Activated naive CD8-positive, alpha-beta T cell treated with anti-CD3 and anti-CD28 coated beads, Interleukin-2, amount 50 U/mL, for 16 hours (primary cell): ENCODE data around the gene PTPRD.

Experiments
- DNase-seq: peaks from one replicate; pipeline ENCODE4 v3.0.0-alpha.2; 2020; ENCODE audit warnings: low read depth, low spot score

PTPRD gene

GRCh38 chr9:10054456-10054855, 558.3 kb downstream of the PTPRD start:
- DNase-seq = no peak

DNA sequence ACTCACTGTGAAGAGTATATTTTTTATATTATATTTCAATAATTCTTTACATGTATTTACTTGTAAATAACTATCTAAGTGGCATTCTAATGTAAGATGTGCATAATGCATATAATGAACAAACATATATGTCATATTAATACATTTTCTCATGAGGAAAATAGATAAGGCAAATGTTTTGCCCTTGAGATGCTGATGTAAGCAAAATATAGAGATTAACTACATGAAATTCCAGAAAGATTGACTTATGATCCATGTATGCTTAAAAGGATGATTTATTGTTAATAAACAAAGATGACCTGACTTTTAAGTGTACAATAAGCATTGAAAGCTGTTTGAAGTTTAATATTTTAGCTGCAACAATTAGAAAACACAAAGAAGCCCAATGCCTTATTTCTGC, 559.9 kb downstream of the PTPRD start:
- DNase-seq = no peak

DNA sequence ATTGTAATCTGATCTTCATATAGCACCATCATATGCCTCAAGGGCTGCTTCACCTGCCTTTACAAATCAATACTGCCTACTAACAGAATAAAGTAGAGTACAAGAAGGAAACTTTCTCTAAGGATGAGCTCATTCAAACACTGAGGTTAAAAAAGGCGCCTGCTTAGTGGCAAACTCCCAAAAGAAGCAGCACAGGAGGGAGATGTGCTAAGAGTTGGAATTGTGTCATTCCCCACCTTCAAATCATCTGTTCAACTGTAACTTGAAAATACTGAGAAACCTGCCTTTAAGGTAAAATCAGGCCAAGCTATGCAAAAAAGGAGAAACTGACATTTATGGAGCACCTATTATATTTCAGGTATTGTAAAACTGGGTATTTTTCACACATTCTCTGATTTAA, 560.6 kb downstream of the PTPRD start:
- DNase-seq = no peak

DNA sequence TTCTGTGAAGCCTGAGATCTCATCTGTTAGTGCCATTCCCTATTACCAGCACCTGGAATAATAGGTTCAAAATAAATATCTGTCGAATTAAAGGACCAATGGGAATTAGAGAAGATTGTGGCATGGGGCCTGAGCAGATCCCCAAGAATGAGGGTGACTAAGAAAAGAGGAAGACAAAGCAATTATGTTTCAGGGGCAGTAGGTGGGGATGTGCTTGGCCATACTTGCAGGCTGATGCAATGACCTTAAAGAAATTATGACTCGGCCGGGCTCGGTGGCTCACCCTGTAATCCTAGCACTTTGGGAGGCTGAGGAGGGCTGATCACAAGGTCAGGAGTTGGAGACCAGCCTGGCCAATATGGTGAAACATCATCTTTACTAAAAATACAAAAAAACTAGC, 562.8 kb downstream of the PTPRD start:
- no peak for DNase-seq

- DNase-seq = no peak
These were observed 563.8 kb downstream of the PTPRD start for GRCh38 chr9:10048994-10049393.

DNA sequence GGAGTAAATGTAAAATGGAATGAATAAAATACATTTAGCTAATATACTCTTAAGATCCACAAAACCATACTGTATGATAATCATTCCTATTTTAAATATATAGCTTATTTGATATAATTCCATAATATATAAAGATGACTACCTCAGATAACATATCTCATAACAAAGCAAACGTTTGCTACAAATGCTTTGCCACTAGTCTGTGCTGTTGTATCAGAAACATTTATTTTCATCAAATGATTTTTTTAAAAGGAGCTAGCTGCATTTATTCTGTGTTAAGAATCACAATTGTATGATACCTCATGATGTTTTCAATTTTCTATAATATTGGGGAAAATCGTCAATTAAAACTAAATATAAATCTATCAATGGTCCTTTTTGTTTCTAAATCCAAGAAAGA, 567.2 kb downstream of the PTPRD start:
- DNase-seq = no peak

DNA sequence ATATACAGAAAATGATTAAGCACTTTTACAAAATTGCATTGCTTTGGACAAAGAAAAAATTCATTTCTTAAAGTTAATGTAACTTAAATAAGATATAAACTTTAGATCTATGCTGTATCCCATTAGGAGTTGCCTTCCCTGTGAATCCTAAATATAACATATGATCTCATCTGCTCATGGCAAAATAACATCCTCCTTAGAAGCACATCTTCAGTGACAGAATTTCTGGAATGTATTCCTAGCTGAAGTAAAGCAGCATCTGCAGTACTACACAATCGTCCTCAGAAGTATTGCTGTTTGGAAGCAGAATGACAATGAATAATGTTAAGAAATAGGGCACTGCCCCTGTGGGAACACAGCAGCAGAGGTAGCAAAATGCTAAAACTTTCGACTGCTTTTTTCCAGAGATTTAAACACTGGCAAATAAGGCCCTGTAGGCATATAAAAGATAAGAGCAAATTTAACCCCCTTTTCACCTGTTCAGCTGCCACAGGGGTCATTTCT, 571.0 kb downstream of the PTPRD start:
- no peak for DNase-seq

DNA sequence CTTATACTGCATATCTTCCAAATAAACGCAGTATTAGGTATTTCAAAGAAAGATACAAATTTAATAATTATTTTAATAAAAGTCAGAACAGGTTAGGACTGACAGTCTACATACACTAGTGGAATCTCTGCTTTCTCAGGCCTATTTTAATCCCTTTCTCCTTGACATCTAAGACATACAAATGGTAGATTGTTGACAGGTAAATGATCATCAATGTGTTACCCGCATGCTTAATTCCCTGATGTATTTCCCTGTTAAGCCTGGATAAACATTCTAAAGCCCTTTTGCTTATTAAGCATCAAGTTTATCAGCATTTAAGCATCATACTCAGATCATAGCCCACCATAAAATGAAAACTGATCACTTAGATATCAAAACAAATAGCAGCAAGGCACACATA, 576.7 kb downstream of the PTPRD start:
- no peak for DNase-seq

DNA sequence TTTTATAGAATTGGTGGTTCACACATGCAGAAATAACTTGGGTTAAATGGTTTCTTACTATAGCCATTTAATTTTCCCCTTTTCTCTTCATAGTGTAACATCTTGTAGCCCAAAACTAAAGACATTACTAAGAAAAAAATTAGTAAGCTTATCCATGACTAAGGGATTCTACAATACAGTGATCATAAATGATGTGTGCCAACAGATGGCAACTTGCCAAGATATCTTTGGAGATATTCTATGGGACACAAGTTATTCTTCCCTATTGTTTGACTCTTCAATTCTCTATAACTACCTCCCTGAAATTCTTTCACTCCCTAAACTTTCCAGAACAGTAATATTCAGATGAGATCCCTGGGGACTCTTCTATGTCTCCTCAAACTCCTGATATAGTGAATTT, 580.6 kb downstream of the PTPRD start:
- DNase-seq = no peak

DNA sequence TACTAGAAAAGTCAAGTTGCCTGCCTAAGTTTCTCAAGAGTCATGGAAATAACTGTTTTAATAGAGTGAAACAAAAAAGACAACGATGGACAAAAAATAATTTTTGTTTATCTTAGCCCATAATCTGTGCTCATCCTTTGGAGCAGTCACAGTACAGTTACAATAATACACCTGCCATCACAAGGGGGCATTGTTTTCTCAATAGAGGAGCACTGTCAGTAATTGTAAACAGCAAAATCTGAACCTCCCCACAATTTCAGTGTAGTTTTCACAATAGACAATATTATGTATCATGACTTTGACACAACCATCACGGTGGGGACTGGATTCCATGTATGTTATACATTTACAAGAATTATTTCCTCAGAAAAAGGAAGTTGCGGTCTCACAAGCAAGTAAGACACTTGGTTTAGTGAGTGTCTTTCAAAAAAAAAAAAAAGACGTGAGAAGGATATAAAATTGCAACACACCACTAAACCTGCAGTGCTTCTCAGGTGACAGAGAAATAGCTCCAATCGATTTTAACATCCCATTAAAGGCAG, 586.3 kb downstream of the PTPRD start:
- no peak for DNase-seq

- no peak for DNase-seq
These were observed 597.0 kb downstream of the PTPRD start for GRCh38 chr9:10015755-10016154.

DNA sequence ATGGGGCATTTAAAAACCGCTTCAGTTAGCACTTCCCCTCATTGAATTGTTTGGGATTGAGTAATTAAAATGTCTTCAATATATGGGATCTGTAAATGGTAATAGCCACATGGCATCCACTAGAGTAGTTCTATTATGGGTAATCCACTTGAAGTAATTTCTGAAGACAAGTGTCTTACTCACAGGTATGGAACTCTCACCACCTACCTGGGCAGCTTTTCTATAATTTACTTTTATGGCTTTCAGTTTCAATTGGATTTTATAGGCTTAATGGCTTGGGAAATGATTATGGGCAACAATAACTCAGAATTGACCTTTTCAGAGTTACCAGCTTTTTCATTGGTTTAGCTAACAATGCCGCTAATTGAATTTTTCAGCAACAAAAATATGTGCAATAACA, 597.9 kb downstream of the PTPRD start:
- DNase-seq = no peak

DNA sequence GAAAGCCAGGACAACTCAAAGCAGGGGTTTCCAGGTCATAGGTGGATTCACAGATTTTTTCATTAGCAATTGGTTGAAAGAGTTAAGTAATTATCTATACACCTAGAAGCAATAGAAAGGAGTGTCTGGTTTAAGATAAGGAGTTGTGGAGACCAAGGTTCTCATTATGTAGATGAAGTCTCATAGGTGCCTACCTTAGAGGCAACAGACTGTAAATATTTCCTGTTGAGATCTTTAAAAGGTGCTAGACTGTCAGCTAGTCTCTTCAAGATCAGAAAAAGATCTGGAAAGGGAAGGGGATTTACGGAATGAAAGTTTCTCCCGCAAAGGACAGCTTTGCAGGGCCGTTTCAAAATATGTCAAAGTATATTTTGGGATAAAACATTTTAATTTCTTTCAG, 603.4 kb downstream of the PTPRD start:
- DNase-seq = no peak

DNA sequence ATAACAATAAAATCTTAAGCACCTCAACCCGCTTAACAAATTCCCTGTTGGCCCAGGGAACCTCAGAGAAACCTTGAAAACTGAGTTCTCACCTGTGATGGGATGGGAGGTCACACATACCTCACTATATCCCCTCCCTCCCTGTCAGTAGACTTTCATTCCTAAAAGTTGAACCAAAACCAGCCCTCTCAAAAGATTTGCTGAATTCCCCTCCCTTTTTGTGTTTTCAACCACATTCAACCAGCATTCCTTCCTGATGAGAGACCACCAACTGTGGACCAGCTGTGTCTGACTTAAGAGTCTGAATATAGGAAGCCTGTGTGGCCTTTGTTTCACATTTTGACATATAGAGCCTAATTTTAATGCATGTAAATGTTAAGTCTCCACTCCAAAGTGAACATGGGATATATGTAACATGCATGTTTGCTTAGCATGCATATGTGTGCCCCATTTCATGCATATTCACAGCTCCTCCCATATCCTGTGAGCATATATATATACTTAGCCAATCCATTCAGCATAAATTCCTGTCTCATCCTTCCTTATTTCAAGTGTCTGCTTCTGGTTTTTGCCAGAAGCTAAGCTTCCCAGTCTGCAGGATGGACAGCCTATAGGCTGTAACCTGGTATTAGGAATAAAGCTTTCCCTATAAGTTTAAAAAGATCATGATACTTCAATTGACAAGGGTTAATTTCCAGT, 604.6 kb downstream of the PTPRD start:
- no peak for DNase-seq

DNA sequence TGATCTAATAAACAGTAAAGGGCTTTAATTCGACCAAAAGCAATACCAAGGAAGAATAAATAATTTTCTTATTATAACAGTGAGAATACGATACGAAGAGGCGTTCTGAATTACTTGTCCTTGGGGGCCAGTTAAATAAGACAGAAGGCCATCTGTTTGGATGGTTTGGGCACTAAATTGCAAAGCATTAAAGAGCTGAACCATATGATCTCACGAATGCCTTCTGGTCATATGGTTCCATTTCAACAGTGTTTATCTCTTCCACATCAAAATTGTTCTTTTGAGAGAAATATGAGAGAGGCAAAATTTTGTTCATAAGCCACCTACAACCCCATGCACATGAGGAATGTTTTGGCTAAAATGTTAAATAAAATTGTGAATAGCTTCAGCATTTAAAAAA, 605.4 kb downstream of the PTPRD start:
- no peak for DNase-seq

DNA sequence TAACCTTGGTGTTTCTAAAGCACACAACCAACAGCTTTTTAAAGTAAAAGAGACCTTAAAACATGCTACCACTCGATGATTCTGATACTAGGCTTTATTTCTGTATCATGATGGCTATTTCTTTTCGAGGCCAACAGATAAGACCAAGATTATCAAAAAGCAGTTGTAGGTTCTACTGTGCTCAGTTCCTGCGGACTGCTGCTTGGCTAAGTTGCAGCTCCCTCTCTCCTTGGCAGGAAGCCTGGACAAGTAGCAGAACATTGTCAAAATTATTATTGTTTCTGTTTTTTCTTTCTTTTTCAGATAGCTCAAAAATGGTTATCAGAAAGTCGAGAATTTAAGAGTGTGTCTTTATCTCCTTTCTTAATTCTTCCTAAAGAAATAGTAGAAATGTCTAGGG, 607.6 kb downstream of the PTPRD start:
- DNase-seq = no peak

DNA sequence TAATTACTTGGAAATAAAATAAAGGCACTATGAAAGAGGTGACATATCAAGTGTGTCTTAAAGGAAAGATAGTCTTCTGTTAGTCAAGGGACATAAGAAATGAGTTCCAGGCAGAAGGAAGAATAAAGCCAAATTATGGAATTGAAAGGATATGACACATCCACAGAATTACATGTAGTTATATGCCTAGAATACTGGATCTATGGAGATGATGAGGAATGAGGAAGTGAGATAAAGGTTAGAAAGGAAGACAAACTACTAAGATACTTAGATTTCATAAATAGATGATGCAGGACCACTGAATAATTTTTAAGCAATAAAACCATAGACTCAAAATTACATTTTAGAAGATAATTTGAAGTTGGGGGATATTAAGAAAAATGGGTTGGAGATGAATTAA, 609.8 kb downstream of the PTPRD start:
- DNase-seq = no peak

DNA sequence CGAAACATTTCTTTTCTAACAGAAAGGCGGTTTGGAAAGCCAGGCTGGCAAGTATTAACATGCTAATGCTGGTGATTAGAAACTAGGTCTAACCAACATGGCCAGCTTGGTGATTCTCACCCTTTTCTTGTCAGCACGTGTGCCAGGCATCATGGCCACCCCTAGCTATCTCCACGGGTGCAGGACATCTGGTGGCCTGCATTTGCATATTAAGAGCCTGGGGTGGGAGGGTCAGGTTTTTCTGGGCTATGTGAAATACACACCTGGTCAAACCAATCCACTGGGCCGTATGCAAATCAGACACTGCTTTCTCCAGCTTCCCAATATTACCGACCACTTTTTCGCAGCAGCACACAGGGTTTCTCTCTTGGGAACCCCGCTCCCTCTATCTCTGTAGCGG, 612.1 kb downstream of the PTPRD start:
- no peak for DNase-seq

- no peak for DNase-seq
These were observed 614.1 kb downstream of the PTPRD start for GRCh38 chr9:9998491-9999287.

DNA sequence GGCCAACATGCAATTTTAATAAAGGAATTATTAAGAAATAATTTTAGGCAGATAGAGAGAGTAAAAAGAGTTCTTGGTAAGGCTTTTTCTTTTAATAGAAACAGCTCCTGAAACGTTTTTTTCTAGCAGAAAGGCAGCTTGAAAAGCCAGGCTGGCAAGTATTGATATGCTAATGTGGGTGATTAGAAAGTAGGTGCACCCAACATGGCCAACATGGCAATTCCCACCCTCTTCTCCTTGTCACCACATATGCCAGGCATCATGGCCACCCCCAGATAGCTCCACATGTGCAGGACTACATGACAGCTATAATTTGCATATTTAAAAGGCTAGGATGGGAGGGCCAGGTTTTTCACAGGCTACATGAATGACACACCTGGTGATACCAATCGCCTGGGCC, 615.2 kb downstream of the PTPRD start:
- DNase-seq = no peak

GRCh38 chr9:9996259-9996658, 616.5 kb downstream of the PTPRD start:
- DNase-seq = no peak

DNA sequence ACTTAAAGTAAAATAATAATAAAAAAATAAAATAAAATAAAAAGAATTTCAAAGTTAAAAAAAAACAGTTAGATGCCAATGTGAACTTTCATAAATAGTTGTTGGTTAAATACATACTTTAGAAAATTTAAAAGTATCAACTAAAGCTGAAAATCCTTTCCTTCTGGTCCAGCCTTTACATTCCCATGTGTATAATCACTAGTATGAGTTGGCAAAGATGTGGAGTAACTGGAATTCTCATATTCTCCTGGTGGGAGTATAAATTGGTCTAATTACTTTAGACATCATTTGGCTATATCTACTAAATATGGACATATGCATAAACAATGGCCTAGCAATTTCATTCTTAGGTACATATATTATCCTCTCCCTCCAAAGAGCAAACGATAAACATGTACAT, 619.9 kb downstream of the PTPRD start:
- DNase-seq = no peak

GRCh38 chr9:9973062-9973461, 639.7 kb downstream of the PTPRD start:
- no peak for DNase-seq
